ENCODE data around the gene ABCA12.

ABCA12 gene

DNA sequence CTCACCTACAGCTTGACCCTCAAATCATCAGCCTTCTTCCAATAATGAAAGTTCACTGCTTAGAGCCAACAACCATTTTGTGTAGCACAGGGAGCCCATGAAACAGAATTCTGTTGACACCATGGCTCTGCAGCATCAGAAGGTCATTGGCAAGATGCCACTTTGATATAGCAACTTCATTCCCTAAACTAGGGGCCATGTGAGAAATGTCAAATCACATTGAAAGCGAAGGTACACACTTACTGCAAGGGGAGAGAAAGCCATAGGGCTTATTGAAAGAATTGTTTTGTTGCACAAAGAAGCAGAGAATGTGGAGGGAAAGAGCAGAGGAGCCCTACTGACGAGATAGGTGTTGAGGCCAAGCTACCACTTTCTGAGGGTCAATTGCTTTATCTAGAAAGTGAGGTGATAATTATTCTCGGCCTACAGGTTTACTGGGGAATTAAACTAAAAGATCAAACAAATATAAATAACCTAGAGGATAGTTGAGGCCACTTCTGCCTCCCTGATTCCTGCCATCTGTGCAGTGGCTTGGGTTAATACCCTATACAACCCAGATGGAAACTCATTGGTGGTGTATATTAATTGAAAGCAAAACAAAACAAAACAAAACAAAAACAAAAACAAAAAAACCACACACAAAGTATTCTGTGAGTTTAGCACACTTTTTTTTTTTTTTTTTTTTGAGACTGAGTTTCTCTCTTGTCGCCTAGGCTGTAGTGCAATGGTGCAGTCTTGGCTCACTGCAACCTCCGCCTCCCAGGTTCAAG is 5.9 kb upstream of the ABCA12 start:
- DNase-seq (ENCODE audit: low spot score), result no peak
- TF ChIP-seq, protein P1, sequence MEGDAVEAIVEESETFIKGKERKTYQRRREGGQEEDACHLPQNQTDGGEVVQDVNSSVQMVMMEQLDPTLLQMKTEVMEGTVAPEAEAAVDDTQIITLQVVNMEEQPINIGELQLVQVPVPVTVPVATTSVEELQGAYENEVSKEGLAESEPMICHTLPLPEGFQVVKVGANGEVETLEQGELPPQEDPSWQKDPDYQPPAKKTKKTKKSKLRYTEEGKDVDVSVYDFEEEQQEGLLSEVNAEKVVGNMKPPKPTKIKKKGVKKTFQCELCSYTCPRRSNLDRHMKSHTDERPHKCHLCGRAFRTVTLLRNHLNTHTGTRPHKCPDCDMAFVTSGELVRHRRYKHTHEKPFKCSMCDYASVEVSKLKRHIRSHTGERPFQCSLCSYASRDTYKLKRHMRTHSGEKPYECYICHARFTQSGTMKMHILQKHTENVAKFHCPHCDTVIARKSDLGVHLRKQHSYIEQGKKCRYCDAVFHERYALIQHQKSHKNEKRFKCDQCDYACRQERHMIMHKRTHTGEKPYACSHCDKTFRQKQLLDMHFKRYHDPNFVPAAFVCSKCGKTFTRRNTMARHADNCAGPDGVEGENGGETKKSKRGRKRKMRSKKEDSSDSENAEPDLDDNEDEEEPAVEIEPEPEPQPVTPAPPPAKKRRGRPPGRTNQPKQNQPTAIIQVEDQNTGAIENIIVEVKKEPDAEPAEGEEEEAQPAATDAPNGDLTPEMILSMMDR (IDR thresholded peaks at IDR 0.05; ENCODE audit: extremely low read depth, insufficient read depth, missing control alignments), result no peak
- in situ Hi-C loops (cut with MboI; ENCODE audit: low pct_unique_long_range_greater_than_20kb, low sequenced_read_pairs, unreplicated experiment), result no loop called here

DNA sequence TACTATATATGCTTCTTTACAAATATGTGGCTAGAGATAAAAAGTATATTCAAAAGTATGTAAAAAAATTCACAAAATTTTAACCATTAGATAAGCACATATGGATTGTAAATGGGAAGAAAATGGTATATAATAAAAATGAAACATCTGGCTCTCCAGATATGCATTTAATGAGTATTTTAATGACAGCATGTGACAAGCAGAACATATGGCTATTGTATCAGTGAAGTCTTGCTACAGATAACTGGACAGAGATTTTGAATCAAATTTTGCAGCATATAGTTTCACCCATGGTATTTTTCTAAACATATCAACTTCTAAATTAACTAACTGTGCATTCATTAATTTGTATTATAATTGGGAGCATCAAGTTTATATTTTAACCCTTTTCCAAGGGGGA is 5.0 kb upstream of the ABCA12 start:
- TF ChIP-seq, protein P1 (IDR thresholded peaks at IDR 0.05; ENCODE audit: extremely low read depth, insufficient read depth, missing control alignments), result no peak
- in situ Hi-C loops (cut with MboI; ENCODE audit: low pct_unique_long_range_greater_than_20kb, low sequenced_read_pairs, unreplicated experiment), result no loop called here
- no peak for DNase-seq (ENCODE audit: low spot score)

DNA sequence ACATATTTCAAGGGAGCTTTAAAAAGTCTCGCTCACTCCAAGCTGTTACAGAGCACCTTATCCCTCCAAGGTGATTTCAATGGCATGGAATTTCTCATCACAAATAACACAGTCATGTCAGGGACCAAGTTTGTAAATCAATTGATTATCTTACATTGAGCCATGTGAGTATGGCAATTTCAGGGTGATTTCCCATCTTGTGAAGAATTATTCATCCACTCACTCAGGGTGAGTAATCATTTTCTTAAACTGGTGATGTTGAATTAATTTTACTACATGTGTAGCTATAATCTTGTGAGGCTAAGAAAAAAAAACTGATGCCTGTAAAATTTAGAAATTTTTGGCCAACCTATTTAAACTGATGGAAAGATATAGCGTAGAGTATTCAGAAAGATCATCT is 3.3 kb upstream of the ABCA12 start:
- no peak for DNase-seq (ENCODE audit: low spot score)
- in situ Hi-C loops (cut with MboI; ENCODE audit: low pct_unique_long_range_greater_than_20kb, low sequenced_read_pairs, unreplicated experiment), result no loop called here
- TF ChIP-seq, protein P1 (IDR thresholded peaks at IDR 0.05; ENCODE audit: extremely low read depth, insufficient read depth, missing control alignments), result no peak

DNA sequence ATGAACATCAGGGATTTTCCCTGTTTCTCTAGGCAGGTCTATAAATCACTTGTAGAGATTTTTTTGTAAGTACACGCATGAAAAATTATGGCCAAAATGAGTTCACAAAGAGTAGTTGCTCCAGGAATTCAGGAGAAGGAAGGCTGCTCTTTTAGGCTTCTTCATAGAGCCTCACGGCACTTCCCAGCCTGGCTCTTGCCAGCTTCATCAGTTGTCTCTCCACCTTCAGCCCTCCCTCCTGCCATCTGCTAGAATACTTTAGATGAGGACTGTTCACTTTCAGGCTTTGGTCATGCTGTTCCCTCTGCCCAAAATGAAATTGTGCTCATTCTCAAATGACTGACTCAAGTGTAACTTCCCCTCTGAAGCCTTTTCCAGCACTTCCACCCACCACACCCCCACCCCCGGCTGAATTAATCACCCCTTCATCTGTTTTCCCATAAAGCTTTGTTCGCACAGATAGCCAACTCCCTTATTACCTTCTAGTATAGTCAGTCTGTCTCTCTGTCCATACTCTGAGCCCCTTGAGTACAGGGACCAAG is 1.8 kb upstream of the ABCA12 start:
- in situ Hi-C loops (cut with MboI; ENCODE audit: low pct_unique_long_range_greater_than_20kb, low sequenced_read_pairs, unreplicated experiment), result no loop called here
- TF ChIP-seq, protein P1 (IDR thresholded peaks at IDR 0.05; ENCODE audit: extremely low read depth, insufficient read depth, missing control alignments), result no peak
- DNase-seq (ENCODE audit: low spot score), result no peak

DNA sequence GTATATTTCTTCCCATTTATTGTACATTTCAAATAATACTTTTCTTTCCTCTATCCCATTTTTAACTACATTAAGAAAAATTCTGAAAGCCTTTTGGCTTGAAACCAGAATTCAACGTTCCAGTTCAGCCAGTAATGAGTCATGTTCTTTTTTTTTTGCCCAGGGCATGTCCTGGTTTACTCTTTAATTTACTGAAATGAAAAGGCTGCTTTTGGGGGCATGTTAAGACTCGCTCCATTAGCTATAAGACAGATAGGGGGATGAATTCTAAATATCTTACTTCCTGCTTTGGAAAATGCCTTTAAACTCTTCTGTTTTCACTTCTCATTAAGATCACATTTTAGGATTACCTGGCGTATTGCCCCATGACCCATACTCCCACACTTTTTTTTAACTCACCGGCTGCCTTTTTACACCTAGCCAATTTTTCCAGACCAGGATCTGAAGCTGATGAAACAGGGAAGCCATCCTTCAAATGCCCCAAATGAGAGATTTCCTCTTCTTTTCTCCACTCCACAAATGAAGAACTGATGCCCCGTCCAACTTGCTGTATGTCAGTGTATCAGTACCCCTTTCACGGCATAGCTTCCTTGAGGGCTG is 585 bp downstream of the ABCA12 start:
- in situ Hi-C loops (cut with MboI; ENCODE audit: low pct_unique_long_range_greater_than_20kb, low sequenced_read_pairs, unreplicated experiment), result no loop called here
- no peak for DNase-seq (ENCODE audit: low spot score)
- TF ChIP-seq, protein P1 (IDR thresholded peaks at IDR 0.05; ENCODE audit: extremely low read depth, insufficient read depth, missing control alignments), result no peak

DNA sequence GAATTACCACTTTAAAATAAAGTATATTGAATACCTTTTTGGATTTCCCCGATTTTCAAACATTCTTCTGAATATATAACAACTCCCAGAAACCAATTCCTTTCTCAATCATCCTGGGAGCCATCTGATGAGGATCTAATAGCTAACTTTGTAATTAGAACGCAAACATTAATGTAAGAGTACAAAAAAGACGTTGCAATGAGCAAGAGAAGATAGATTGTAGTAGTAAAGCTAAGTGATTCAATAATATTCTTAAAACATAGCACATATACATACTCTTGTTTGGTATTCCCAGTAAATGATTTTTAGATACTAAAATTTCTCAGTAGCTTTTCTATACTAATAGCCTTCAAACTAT is 1.1 kb downstream of the ABCA12 start:
- TF ChIP-seq, protein P1 (IDR thresholded peaks at IDR 0.05; ENCODE audit: extremely low read depth, insufficient read depth, missing control alignments), result no peak
- no peak for DNase-seq (ENCODE audit: low spot score)
- in situ Hi-C loops (cut with MboI; ENCODE audit: low pct_unique_long_range_greater_than_20kb, low sequenced_read_pairs, unreplicated experiment), result no loop called here

Data from GM13977 (cell line).